ENCODE data around the gene LILRB5. TPM values are rescaled to one million over a fixed set of nuclear protein-coding genes. Genes with fewer than 3 reads are reported as not detected.
"Not testable (repeated sequence)": the region's sequence is repeated elsewhere in the genome, so short reads cannot be mapped to it uniquely, and the experiment has no call there.

LILRB5 gene
- not detected in 2 replicates for total RNA-seq (2014; rRNA removed; shearing (Covaris generic))

DNA sequence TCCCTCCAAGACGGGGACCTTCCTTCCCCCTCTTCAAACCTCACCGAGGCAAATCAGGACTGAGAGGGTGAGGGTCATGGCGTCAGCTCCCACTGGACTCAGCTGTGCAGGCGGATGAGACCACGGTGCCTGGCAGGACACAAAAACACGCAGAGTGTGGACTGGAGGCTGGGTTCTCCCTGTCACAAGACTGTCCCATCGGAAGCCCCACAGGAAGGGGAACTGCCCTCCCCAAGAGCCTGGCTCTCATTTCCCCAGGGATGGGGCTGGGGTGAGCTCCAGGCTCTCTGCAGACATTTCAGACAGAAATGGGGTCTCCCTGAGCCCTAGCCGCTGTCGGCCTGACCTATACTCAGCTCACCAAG, at the start of gene LILRB5:
Gene LILRB5 (minus strand): TSS at position 158 of the 365 bp plus-strand sequence. CDS start 80 bp downstream, at position 78.
- no peak for DNase-seq (ENCODE audit: low read depth)

DNA sequence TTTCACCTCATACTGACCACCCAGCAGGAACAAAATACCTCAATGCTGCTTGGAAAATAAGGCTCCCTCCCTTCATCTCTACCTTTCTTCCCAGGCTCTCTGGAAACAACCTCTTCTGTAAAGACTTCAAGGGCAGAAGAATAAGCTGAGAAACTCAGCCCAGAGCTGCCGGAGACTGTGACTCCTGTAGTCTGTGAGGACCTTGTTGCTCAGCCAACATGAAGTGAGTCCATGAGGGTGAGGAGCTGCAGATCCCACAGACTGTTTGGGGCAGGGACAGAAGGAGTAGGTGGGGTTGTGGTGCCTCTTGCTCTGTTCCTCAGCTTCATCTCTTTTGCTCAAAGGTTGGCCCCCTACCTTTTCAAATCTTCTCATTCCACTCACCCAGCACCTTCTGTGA, 48.1 kb upstream of the LILRB5 start:
- no peak for DNase-seq (ENCODE audit: low read depth)

- DNase-seq (ENCODE audit: low read depth), result no peak
These were observed 45.2 kb upstream of the LILRB5 start for GRCh38 chr19:54302257-54302656.

DNA sequence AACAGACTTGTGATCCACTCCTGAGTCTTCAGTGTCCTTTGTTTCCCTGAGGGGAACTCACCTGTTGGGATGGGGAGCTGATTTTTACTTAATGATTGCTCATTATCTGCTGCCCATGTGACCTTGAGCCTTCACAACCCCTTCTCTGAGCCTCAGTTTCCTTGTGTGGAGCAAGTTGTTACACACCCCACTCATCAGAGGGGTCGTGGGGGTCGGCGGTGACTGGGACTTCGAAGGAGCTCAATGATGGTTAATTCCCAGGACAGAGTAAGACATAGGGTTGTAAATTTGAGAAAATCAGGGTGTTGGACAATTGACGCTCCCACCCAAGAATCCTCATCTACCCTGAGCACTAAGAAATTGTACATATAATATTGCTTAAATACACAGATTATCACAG, 42.4 kb upstream of the LILRB5 start:
- DNase-seq (ENCODE audit: low read depth), result no peak

GRCh38 chr19:54299126-54299498, 42.0 kb upstream of the LILRB5 start:
- no peak for DNase-seq (ENCODE audit: low read depth)

GRCh38 chr19:54298357-54299125, 41.5 kb upstream of the LILRB5 start:
- no peak for DNase-seq (ENCODE audit: low read depth)

DNA sequence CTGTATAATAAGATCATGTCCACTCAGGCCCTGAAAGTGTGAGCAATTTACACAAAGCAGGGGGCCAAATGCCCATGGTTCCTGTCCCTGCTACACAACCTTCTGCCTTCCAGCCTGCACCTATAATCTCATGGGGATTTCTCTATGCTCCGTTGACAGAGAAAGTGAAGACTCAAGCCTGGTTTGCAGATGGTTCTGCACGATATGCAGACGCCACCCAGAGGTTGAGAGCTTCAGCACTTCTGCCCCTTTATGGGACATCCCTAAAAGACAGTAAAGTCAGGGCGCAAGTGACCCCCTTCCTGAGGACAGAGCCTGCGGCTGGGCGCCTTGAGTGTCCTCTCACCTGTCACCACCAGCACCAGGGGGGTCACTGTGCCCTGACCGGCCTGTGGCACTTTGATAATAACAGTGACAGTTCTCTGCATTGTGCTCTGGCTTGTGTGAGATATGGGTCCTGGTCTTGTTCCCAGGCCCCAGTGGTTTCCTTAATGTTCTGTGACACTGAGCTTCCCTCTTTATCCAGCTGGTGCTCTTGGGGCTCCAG, 40.8 kb upstream of the LILRB5 start:
- no peak for DNase-seq (ENCODE audit: low read depth)

DNA sequence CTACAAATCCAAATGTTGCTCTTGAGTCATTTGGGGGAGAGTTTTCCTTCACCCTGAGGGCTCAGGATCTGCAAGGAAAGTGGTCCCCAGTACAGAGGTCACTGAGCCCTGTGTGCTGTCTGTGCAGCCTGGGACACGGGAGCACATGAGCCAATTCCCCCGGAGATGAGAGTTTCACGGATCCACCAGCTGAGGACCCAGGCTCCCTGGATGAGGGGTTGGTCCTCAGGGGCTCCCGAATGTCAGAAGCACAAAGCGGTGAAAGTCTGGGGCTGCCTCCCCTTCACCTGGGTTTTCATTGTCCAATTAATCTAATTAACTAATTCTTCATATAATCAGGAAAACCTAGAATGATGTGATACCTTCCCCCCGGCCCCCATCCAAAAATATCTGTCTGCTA, 37.5 kb upstream of the LILRB5 start:
- DNase-seq (ENCODE audit: low read depth), result no peak

- not testable (repeated sequence) for DNase-seq (ENCODE audit: low read depth)
These were observed 32.1 kb upstream of the LILRB5 start for GRCh38 chr19:54289160-54289559.

DNA sequence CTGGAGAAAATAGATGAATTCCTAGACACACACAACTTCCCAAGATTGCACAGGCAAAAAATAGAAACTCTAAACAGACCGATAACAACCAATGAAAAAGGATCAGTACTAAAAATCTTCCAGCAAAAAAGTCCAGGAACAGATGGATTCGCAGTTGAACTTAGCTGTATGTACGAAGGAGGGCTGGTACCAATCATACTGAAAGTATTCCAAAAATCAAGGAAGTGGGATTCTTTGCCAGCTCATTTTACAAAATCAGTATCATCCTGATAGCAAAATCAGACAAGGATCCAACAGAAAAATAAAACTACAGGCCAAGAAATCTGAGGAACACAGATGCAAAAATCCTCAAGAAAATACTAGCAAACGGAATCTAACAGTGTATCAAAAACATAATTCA, 30.4 kb upstream of the LILRB5 start:
- peak; percentile 15 for DNase-seq (ENCODE audit: low read depth)

DNA sequence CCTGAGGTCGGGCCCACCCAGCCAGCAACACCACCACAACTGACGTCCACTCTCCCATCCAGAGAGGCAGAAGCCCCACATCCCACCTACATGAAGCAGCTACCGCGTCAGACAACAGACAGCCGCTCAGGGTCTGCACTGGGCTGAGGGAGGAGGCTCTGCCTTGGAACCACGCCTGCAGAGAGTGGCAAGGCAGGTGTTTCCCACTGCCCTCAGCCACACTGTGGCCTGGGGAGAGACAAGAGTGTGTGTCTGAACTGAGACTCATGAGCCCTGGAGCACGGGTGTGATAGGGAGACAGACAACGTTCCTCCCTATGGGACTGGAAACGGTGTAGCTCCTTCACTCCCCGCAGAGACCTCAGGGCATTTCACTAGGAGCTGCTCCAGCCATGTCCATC, 29.2 kb upstream of the LILRB5 start:
- not testable (repeated sequence) for DNase-seq (ENCODE audit: low read depth)

GRCh38 chr19:54285427-54286056, 28.5 kb upstream of the LILRB5 start:
- DNase-seq (ENCODE audit: low read depth), result not testable (repeated sequence)

DNA sequence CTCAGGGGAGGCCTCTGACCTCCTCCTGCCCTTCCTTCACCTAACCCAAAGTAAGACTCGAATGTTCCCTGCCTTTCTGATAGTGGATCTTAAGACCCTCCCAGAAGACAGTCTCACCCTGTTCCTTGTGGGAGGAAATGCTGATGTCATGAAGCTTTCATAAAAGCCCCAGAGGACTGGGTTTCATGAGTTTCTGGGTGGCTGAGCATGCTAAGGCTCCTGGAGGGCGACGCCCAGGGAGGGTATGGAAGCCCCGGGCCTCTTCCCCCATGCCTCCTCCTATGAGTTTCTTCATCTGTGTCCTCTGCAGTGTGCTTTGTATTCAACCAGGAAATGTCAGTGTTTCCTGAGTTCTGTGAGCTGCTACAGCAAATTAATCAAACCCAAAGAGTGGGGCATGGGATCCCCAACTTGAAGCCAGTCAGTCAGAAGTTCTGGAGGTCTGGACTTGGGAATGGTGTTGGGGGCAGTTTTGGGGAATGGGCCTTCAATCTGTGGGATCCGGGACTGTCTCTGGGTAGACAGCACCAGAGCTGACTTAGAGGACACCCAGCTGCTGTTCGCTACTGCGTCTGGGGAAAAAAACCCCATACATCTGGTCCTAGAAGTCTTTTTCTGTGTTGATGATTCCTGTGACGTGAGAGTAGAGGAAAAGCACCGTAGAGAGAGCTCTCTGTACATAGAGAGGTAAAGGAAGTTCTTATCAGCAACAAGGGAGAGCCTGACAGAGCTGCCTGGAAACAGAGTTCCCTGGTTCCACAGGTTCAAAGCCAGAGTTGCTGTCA, 25.8 kb upstream of the LILRB5 start:
- DNase-seq (ENCODE audit: low read depth), result no peak

GRCh38 chr19:54281729-54282075, 24.6 kb upstream of the LILRB5 start:
- DNase-seq (ENCODE audit: low read depth), result not testable (repeated sequence)

- DNase-seq (ENCODE audit: low read depth), result no peak
These were observed 24.1 kb upstream of the LILRB5 start, which contains the start of gene LILRB2 for GRCh38 chr19:54281007-54281728. Gene LILRB2, minus strand, starts transcription at chr19:54281110. Its CDS starts 614 bp downstream, at chr19:54280496.

GRCh38 chr19:54280441-54280840, 23.4 kb upstream of the LILRB5 start:
- not testable (repeated sequence) for DNase-seq (ENCODE audit: low read depth)

DNA sequence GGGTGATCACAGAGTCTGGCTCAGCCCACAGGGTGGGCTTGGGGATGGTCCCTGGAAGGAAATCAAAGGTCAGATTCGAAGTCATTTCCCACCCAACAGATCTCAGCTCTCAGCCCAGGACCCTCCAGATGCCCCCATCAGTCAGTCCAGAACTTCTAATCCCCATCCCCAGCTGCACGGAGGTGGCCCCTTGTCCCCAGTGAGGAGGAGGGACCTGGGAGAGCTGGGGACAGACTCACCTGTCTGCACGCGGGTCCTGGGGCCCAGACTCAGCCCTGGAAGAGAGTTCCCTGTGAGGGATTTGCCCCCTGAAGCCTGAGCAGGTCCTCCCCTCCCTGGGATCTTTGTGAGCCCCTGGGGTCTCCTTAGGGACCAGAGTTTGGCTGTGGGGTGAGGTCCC, 23.0 kb upstream of the LILRB5 start:
- not testable (repeated sequence) for DNase-seq (ENCODE audit: low read depth)

GRCh38 chr19:54279406-54279962, 22.4 kb upstream of the LILRB5 start:
- DNase-seq (ENCODE audit: low read depth), result no peak

DNA sequence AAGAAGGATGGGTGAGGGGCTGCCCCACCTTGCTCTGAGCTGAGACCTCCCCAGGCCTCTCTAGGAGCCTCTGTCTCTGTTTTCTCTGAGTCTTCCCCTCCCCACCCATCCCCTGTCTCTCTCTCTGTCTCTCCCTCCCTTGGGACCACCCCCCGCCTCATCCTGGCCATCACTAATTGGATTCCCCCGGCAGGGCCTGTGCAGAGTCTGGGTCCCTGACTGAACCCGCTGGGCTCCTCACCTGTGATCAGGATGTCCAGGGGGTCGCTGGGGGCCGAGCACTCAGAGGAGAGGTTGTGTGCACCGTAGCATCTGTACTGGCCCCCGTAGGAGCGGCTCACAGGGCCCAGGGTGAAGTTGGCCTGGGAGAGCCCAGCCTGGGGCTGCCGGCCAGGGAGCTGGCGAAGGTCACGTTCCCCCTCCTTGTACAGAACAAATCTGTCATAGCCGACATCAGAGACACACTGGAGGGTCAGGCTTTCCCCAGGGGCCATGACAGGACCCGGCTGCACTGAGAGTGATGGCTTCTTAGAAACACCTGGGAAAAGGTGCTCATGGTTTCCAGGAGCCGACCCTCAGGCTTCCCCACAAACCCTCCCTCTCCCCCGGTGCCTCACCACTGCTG, 21.6 kb upstream of the LILRB5 start:
- DNase-seq (ENCODE audit: low read depth), result not testable (repeated sequence)

DNA sequence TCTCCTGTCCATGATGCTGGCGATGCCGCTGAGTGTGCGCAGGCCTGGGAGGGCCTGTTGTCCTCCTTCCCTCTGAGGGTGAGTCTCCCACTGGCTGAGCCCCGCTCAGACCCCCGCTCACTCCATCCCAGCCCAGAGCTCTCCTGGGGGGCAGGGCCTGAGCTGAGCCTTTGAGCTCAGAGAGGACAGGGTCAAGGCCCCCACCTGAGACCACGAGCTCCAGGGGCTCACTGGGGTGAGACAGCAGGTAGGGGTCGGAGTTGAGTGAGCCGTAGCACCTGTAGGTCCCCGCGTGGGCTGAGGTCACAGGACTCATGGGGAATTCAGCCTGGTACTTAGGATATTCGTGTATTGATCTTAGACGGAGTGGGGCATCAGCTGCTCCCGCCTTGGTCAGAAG, 21.0 kb upstream of the LILRB5 start:
- not testable (repeated sequence) for DNase-seq (ENCODE audit: low read depth)

GRCh38 chr19:54277111-54277615, 20.1 kb upstream of the LILRB5 start:
- DNase-seq (ENCODE audit: low read depth), result not testable (repeated sequence)

All from RPMI7951 (cell line).